HEK293 (cell line): ENCODE data around the gene MSI1.

ENCODE experiments used
- CTCF ChIP-seq: fragments of 450-650 bp; formaldehyde crosslinking; IDR thresholded peaks from 2 replicates; pipeline ENCODE4 v1.5.1; 2016; ENCODE audit warnings: missing biosample characterization, missing genetic modification characterization
- HOXD13 ChIP-seq: sonication (generic); formaldehyde crosslinking; IDR thresholded peaks from 2 replicates; pipeline ENCODE4 v1.8.0; 2022; ENCODE audit warnings: missing genetic modification reagents, borderline replicate concordance
- MEIS1 ChIP-seq: sonication (generic); formaldehyde crosslinking; IDR thresholded peaks from 2 replicates; pipeline ENCODE4 v1.8.1; 2022; ENCODE audit warnings: missing genetic modification reagents, mild to moderate bottlenecking, borderline replicate concordance
- PBX3 ChIP-seq: sonication (generic); formaldehyde crosslinking; IDR thresholded peaks from 2 replicates; pipeline ENCODE4 v1.8.1; 2022; ENCODE audit warnings: mild to moderate bottlenecking, moderate library complexity, missing genetic modification reagents
- SALL2 ChIP-seq: fragments of 450-650 bp; formaldehyde crosslinking; IDR thresholded peaks from 2 replicates; pipeline ENCODE4 v1.5.0; 2017; ENCODE audit warnings: missing biosample characterization, mild to moderate bottlenecking, missing genetic modification characterization, borderline replicate concordance
- ZBTB44 ChIP-seq: fragments of 450-650 bp; IDR thresholded peaks from 2 replicates; pipeline ENCODE4 v1.5.1; 2018; ENCODE audit warnings: missing biosample characterization, mild to moderate bottlenecking, missing genetic modification characterization
- ZBTB48 ChIP-seq: fragments of 450-650 bp; formaldehyde crosslinking; IDR thresholded peaks from 2 replicates; pipeline ENCODE4 v1.5.1; 2016; ENCODE audit warnings: missing biosample characterization, missing genetic modification characterization
- ZNF133 ChIP-seq: fragments of 450-650 bp; formaldehyde crosslinking; IDR thresholded peaks from 2 replicates; pipeline ENCODE4 v1.5.1; 2016; ENCODE audit warnings: missing biosample characterization, missing genetic modification characterization
- ZNF274 ChIP-seq, 2 experiments: fragments of 200-500 bp in 1 of 2; fragments of 450-650 bp in 1 of 2; sonication (Bioruptor generic) in 1 of 2; formaldehyde crosslinking in 1 of 2; IDR thresholded peaks; 2 replicates each; pipeline versions ENCODE4 v1.5.1 to v1.6.1; 2014 to 2016; ENCODE audit warnings: borderline replicate concordance in 1 of 2, inconsistent platforms in 1 of 2, low read length in 1 of 2, missing biosample characterization in 1 of 2, missing genetic modification characterization in 1 of 2

GRCh38 chr12:120347766-120348165 is 21.2 kb downstream of the MSI1 start:
- TF ChIP-seq CTCF (tag by site-specific recombination) (no peak), ZNF274 (IDR thresholded peaks at IDR 0.05; ENCODE audit: low read length) (no peak), ZNF274 (tag by site-specific recombination; IDR thresholded peaks at IDR 0.05; ENCODE audit: borderline replicate concordance) (no peak), HOXD13 (CRISPR knock-in tag) (no peak), SALL2 (tag by site-specific recombination) (no peak), ZBTB48 (tag by site-specific recombination) (no peak), ZBTB44 (no peak), MEIS1 (CRISPR knock-in tag) (no peak), PBX3 (CRISPR knock-in tag) (no peak), ZNF133 (tag by site-specific recombination) (no peak)
